Fibroblast of lung (primary cell): ENCODE measurements around the gene RGS2. TPM values are rescaled to one million over a fixed set of nuclear protein-coding genes. Genes with fewer than 3 reads are reported as not detected.

ENCODE experiments used
- DNase-seq, 2 donors: peaks; one replicate each; pipeline versions ENCODE4 v3.0.0 to v3.0.0-alpha.2; 2010; ENCODE audit warnings: low read depth in 2 of 2
- H2AFZ ChIP-seq: 2 replicates; pipeline ENCODE4 v1.5.1; 2012; ENCODE audit warnings: low read length, control low read depth, inconsistent platforms
- H3K27ac ChIP-seq: 2 replicates; pipeline ENCODE4 v1.5.1; 2011; ENCODE audit warnings: low read length, control low read depth; ENCODE audit not compliant: insufficient read depth
- H3K27me3 ChIP-seq: 2 replicates; pipeline ENCODE4 v1.5.1; 2011; ENCODE audit warnings: mild to moderate bottlenecking, low read length; ENCODE audit not compliant: control insufficient read depth, insufficient read depth
- H3K36me3 ChIP-seq: 2 replicates; pipeline ENCODE4 v1.5.1; 2011; ENCODE audit warnings: low read length; ENCODE audit not compliant: control insufficient read depth, insufficient read depth
- H3K4me1 ChIP-seq: 2 replicates; pipeline ENCODE4 v1.5.1; 2011; ENCODE audit warnings: low read length; ENCODE audit not compliant: control insufficient read depth, insufficient read depth; ENCODE audit errors: extremely low read depth
- H3K4me2 ChIP-seq: 2 replicates; pipeline ENCODE4 v1.5.1; 2011; ENCODE audit warnings: low read length, control low read depth; ENCODE audit not compliant: insufficient read depth; ENCODE audit errors: extremely low read depth
- H3K4me3 ChIP-seq, 4 experiments: fragments of 200-600 bp in 1 of 4; sonication (generic) in 1 of 4; replicated peaks in 1 of 4; 2 replicates each; pipeline ENCODE4 v1.5.1; 2011 to 2016; ENCODE audit warnings: low read length in 4 of 4, low read depth in 3 of 4, mild to moderate bottlenecking in 3 of 4, control low read depth in 2 of 4, inconsistent platforms in 1 of 4, mixed read lengths in 1 of 4; ENCODE audit not compliant: insufficient read depth in 1 of 4; ENCODE audit errors: control extremely low read depth in 1 of 4
- H3K79me2 ChIP-seq: 2 replicates; pipeline ENCODE4 v1.5.1; 2012; ENCODE audit warnings: mild to moderate bottlenecking, low read length, inconsistent platforms; ENCODE audit not compliant: control insufficient read depth, insufficient read depth
- H3K9ac ChIP-seq: 2 replicates; pipeline ENCODE4 v1.5.1; 2011; ENCODE audit warnings: mild to moderate bottlenecking, low read length, control low read depth; ENCODE audit not compliant: insufficient read depth
- H3K9me3 ChIP-seq: 2 replicates; pipeline ENCODE4 v1.5.1; 2012; ENCODE audit warnings: low read depth, low read length; ENCODE audit not compliant: control insufficient read depth, insufficient read depth
- H4K20me1 ChIP-seq: 2 replicates; pipeline ENCODE4 v1.5.1; 2011; ENCODE audit warnings: low read length; ENCODE audit not compliant: control insufficient read depth, insufficient read depth; ENCODE audit errors: extremely low read depth
- EZH2 ChIP-seq: IDR thresholded peaks from 2 replicates; pipeline ENCODE4 v1.5.1; 2012; ENCODE audit warnings: low read length, control low read depth, mild to moderate bottlenecking; ENCODE audit errors: missing control alignments
- polyA plus RNA-seq, 2 donors: library from polyadenylated mRNA; depleted of rRNA in 1 of 2; stranded (reverse) in 1 of 2; unstranded in 1 of 2; fragments of >200 nt; gene quantifications; 2 replicates each; pipeline ENCODE4 v1.2.1, GENCODE V29; 2011 to 2012; ENCODE audit warnings: missing spikeins in 1 of 2
- total RNA-seq: library from RNA; depleted of rRNA; stranded (reverse); fragments of >200 nt; gene quantifications from 2 replicates; pipeline ENCODE4 v1.2.1, GENCODE V29; 2014
- TF ChIP-seq, protein P1 (sequence below), 2 donors: IDR thresholded peaks in 1 of 2; conservative IDR thresholded peaks in 1 of 2; 1 replicate in 1 of 2; 2 replicates in 1 of 2; pipeline ENCODE4 v1.5.1; 2011 to 2012; ENCODE audit warnings: low read length in 2 of 2, control low read depth in 1 of 2, inconsistent platforms in 1 of 2, low read depth in 1 of 2, mild to moderate bottlenecking in 1 of 2

The RGS2 gene
- total and polyA plus RNA-seq, 2 donors (not counting 1 experiment from before 2014, with no cell fraction given), result 31.7 to 43.9 TPM

DNA sequence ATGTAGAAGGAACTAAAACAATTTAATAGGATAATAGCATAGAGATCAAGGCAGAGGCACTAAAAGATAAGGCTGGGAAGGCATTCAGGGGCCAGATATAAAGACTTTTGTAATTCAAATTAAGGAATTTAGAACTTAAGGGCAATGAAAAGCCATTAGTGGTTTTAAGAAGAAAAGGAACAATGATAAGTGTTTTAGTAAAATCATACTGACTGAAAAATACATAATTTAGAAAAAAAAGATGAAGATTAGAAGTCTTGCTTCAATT is 14.1 kb upstream of the RGS2 start:
- TF ChIP-seq, protein P1, sequence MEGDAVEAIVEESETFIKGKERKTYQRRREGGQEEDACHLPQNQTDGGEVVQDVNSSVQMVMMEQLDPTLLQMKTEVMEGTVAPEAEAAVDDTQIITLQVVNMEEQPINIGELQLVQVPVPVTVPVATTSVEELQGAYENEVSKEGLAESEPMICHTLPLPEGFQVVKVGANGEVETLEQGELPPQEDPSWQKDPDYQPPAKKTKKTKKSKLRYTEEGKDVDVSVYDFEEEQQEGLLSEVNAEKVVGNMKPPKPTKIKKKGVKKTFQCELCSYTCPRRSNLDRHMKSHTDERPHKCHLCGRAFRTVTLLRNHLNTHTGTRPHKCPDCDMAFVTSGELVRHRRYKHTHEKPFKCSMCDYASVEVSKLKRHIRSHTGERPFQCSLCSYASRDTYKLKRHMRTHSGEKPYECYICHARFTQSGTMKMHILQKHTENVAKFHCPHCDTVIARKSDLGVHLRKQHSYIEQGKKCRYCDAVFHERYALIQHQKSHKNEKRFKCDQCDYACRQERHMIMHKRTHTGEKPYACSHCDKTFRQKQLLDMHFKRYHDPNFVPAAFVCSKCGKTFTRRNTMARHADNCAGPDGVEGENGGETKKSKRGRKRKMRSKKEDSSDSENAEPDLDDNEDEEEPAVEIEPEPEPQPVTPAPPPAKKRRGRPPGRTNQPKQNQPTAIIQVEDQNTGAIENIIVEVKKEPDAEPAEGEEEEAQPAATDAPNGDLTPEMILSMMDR (conservative IDR thresholded peaks at IDR 0.05 in 1 of 2, IDR thresholded peaks at IDR 0.05 in 1 of 2; ENCODE audit: low read depth in 1 of 2, low read length in 2 of 2), result no peak
- no peak for TF ChIP-seq EZH2
- Histone ChIP-seq H3K4me3 (no peak overlapping the region), H4K20me1 (no peaks in the 10 kb centered on the region), H3K27ac (no peak overlapping the region), H3K27me3 (no peaks in the 10 kb centered on the region), H2AFZ (no peak overlapping the region), H3K4me1 (no peaks in the 10 kb centered on the region), H3K36me3 (no peaks in the 10 kb centered on the region), H3K9ac (no peak overlapping the region), H3K79me2 (no peaks in the 10 kb centered on the region), H3K4me2 (no peak overlapping the region), H3K9me3 (no peaks in the 10 kb centered on the region)
- no peak for DNase-seq

DNA sequence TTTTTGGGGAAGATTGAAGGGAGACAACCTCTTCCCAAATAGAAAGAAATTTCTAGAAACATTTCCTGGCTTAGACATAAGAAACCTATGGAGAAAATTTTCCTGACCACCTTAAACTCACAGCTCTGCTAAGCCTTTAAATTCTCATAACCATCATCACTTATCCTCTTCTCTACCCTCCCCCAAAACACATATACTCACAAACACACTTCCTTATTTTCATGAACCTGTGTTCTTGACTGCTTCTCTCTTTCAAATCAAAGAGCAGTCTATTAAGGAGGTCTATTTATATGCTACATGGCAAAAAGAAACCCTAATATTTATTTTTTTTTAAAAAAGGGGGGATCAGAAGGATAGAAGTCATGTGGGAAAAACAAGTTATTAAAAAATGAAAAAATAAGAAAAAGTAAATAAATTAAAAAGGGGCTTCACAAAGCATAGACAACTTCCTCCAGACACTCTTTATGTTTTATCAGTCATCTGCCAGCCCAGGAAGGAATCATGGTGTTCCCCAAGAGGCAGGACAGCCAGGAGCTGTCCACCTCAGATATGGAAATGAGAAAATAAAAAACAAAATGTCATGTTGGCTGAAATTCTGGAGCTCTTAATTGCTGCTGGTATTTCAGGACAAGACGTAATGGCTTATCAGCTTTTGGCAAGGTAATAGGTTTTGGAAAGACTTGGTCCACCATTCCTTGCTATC is 12.8 kb upstream of the RGS2 start:
- Histone ChIP-seq H3K27me3 (no peaks in the 10 kb centered on the region), H3K9me3 (no peaks in the 10 kb centered on the region), H3K79me2 (no peaks in the 10 kb centered on the region), H2AFZ (no peak overlapping the region), H3K27ac (no peak overlapping the region), H3K4me1 (no peaks in the 10 kb centered on the region), H3K4me2 (no peak overlapping the region), H3K4me3 (no peak overlapping the region), H3K9ac (no peak overlapping the region), H3K36me3 (no peaks in the 10 kb centered on the region), H4K20me1 (no peaks in the 10 kb centered on the region)
- no peak for DNase-seq
- TF ChIP-seq, protein P1 (conservative IDR thresholded peaks at IDR 0.05 in 1 of 2, IDR thresholded peaks at IDR 0.05 in 1 of 2; ENCODE audit: low read depth in 1 of 2, low read length in 2 of 2), result no peak
- TF ChIP-seq EZH2, result no peak

DNA sequence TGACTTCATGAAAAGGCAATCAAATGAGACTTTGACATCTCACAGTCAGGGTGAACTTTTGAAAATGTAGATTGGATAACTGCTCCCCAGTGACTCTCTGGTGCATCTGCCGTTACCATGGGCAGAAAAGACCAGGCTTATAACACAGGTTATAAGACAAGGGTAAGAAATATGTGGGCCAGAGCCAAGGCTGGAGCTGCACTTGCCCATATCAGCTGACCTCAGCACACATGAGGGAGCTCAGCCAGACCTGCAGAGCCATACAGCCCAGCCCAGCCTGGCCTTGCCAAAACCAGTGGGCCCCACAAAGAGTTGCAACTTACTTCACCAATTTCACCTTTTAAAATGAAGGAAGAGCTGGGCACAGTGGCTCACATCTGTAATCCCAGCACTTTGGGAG is 11.7 kb upstream of the RGS2 start:
- H3K79me2 ChIP-seq, result no peaks in the 10 kb centered on the region
- TF ChIP-seq EZH2, result no peak
- TF ChIP-seq, protein P1 (conservative IDR thresholded peaks at IDR 0.05 in 1 of 2, IDR thresholded peaks at IDR 0.05 in 1 of 2; ENCODE audit: low read depth in 1 of 2, low read length in 2 of 2), result no peak
- H4K20me1 ChIP-seq, result no peaks in the 10 kb centered on the region
- no peaks in the 10 kb centered on the region for H3K4me1 ChIP-seq
- no peaks in the 10 kb centered on the region for H3K36me3 ChIP-seq
- no peak overlapping the region for H3K9ac ChIP-seq
- no peak overlapping the region for H3K4me2 ChIP-seq
- H3K27me3 ChIP-seq, result no peaks in the 10 kb centered on the region
- H3K4me3 ChIP-seq, result no peak overlapping the region
- DNase-seq, result no peak
- H2AFZ ChIP-seq, result no peak overlapping the region
- no peaks in the 10 kb centered on the region for H3K9me3 ChIP-seq
- no peak overlapping the region for H3K27ac ChIP-seq
